Mucosa of stomach (tissue), 1 donor: Measurements from ENCODE around the gene TBL1X.

Source experiments
- H3K27me3 ChIP-seq: one replicate; pipeline ENCODE4 v1.7.0; 2013; ENCODE audit warnings: mild to moderate bottlenecking, low read length; ENCODE audit not compliant: control insufficient read depth, insufficient read depth
- H3K36me3 ChIP-seq: one replicate; pipeline ENCODE4 v1.7.0; 2013; ENCODE audit warnings: low read length; ENCODE audit not compliant: control insufficient read depth, insufficient read depth
- H3K4me1 ChIP-seq: one replicate; pipeline ENCODE4 v1.7.0; 2013; ENCODE audit warnings: mild to moderate bottlenecking, low read length; ENCODE audit not compliant: control insufficient read depth, insufficient read depth
- H3K4me3 ChIP-seq: one replicate; pipeline ENCODE4 v1.7.0; 2013; ENCODE audit warnings: low read length
- H3K9ac ChIP-seq: one replicate; pipeline ENCODE4 v1.7.0; 2013; ENCODE audit warnings: mild to moderate bottlenecking, low read length, moderate library complexity
- H3K9me3 ChIP-seq: one replicate; pipeline ENCODE4 v1.7.0; 2013; ENCODE audit warnings: mild to moderate bottlenecking, low read length, moderate library complexity; ENCODE audit not compliant: control insufficient read depth
- donor health status: Pancreatic carcinoma.

TBL1X gene

GRCh38 chrX:9604908-9605306 lies 140.0 kb downstream of the TBL1X start:
- H3K4me1 ChIP-seq: no peaks in the 10 kb centered on the region
- H3K36me3 ChIP-seq: no peaks in the 10 kb centered on the region
- no peak overlapping the region for H3K9ac ChIP-seq
- no peaks in the 10 kb centered on the region for H3K27me3 ChIP-seq
- no peaks in the 10 kb centered on the region for H3K9me3 ChIP-seq
- H3K4me3 ChIP-seq: no peak overlapping the region

- no peak overlapping the region for H3K9ac ChIP-seq
- H3K36me3 ChIP-seq: no peaks in the 10 kb centered on the region
- H3K9me3 ChIP-seq: no peaks in the 10 kb centered on the region
- H3K27me3 ChIP-seq: no peaks in the 10 kb centered on the region
- no peaks in the 10 kb centered on the region for H3K4me1 ChIP-seq
- H3K4me3 ChIP-seq: no peak overlapping the region
These were observed 140.6 kb downstream of the TBL1X start for GRCh38 chrX:9605484-9605883.

- no peaks in the 10 kb centered on the region for H3K9me3 ChIP-seq
- no peaks in the 10 kb centered on the region for H3K27me3 ChIP-seq
- H3K4me3 ChIP-seq: no peak overlapping the region
- H3K36me3 ChIP-seq: no peaks in the 10 kb centered on the region
- H3K9ac ChIP-seq: no peak overlapping the region
- no peaks in the 10 kb centered on the region for H3K4me1 ChIP-seq
These were observed 142.1 kb downstream of the TBL1X start for GRCh38 chrX:9606971-9607370.

GRCh38 chrX:9609499-9609898 lies 144.6 kb downstream of the TBL1X start:
- H3K4me1 ChIP-seq: no peaks in the 10 kb centered on the region
- no peaks in the 10 kb centered on the region for H3K36me3 ChIP-seq
- H3K9ac ChIP-seq: no peak overlapping the region
- H3K27me3 ChIP-seq: no peaks in the 10 kb centered on the region
- H3K9me3 ChIP-seq: no peaks in the 10 kb centered on the region
- H3K4me3 ChIP-seq: no peak overlapping the region

- H3K9me3 ChIP-seq: no peaks in the 10 kb centered on the region
- no peaks in the 10 kb centered on the region for H3K27me3 ChIP-seq
- H3K4me1 ChIP-seq: no peaks in the 10 kb centered on the region
- no peak overlapping the region for H3K4me3 ChIP-seq
- no peak overlapping the region for H3K9ac ChIP-seq
- no peaks in the 10 kb centered on the region for H3K36me3 ChIP-seq
These were observed 145.1 kb downstream of the TBL1X start for GRCh38 chrX:9609987-9610386.

- Histone ChIP-seq H3K9me3 (no peaks in the 10 kb centered on the region), H3K36me3 (no peaks in the 10 kb centered on the region), H3K9ac (no peak overlapping the region), H3K4me3 (no peak overlapping the region), H3K27me3 (no peaks in the 10 kb centered on the region), H3K4me1 (no peaks in the 10 kb centered on the region)
These were observed 146.0 kb downstream of the TBL1X start for GRCh38 chrX:9610771-9611392.

GRCh38 chrX:9611436-9612145 lies 146.7 kb downstream of the TBL1X start:
- H3K27me3 ChIP-seq: no peaks in the 10 kb centered on the region
- H3K4me1 ChIP-seq: no peaks in the 10 kb centered on the region
- no peaks in the 10 kb centered on the region for H3K36me3 ChIP-seq
- no peaks in the 10 kb centered on the region for H3K9me3 ChIP-seq
- no peak overlapping the region for H3K4me3 ChIP-seq
- H3K9ac ChIP-seq: no peak overlapping the region

GRCh38 chrX:9612146-9612505 lies 147.3 kb downstream of the TBL1X start:
- Histone ChIP-seq H3K4me3 (no peak overlapping the region), H3K27me3 (no peaks in the 10 kb centered on the region), H3K36me3 (no peaks in the 10 kb centered on the region), H3K9me3 (no peaks in the 10 kb centered on the region), H3K9ac (no peak overlapping the region), H3K4me1 (no peaks in the 10 kb centered on the region)

GRCh38 chrX:9614016-9614415 lies 149.2 kb downstream of the TBL1X start:
- Histone ChIP-seq H3K9ac (no peak overlapping the region), H3K36me3 (no peaks in the 10 kb centered on the region), H3K4me3 (no peak overlapping the region), H3K4me1 (no peaks in the 10 kb centered on the region), H3K9me3 (no peaks in the 10 kb centered on the region), H3K27me3 (no peaks in the 10 kb centered on the region)

- Histone ChIP-seq H3K4me3 (no peak overlapping the region), H3K4me1 (no peaks in the 10 kb centered on the region), H3K27me3 (no peaks in the 10 kb centered on the region), H3K9me3 (no peaks in the 10 kb centered on the region), H3K9ac (no peak overlapping the region), H3K36me3 (no peaks in the 10 kb centered on the region)
These were observed 154.3 kb downstream of the TBL1X start for GRCh38 chrX:9619133-9619532.

- no peak overlapping the region for H3K4me3 ChIP-seq
- no peaks in the 10 kb centered on the region for H3K27me3 ChIP-seq
- H3K9ac ChIP-seq: no peak overlapping the region
- H3K36me3 ChIP-seq: no peaks in the 10 kb centered on the region
- no peaks in the 10 kb centered on the region for H3K4me1 ChIP-seq
- no peaks in the 10 kb centered on the region for H3K9me3 ChIP-seq
These were observed 154.7 kb downstream of the TBL1X start for GRCh38 chrX:9619581-9619980.

- H3K4me1 ChIP-seq: no peaks in the 10 kb centered on the region
- no peaks in the 10 kb centered on the region for H3K36me3 ChIP-seq
- H3K4me3 ChIP-seq: no peak overlapping the region
- H3K27me3 ChIP-seq: no peaks in the 10 kb centered on the region
- H3K9me3 ChIP-seq: no peaks in the 10 kb centered on the region
- no peak overlapping the region for H3K9ac ChIP-seq
These were observed 157.3 kb downstream of the TBL1X start for GRCh38 chrX:9622128-9622527.
